SK-N-SH (cell line): Measurements from ENCODE around the gene SYTL4. TPM values are rescaled to one million over a fixed set of nuclear protein-coding genes. Genes with fewer than 3 reads are reported as not detected.
"Not testable (repeated sequence)": the region's sequence is repeated elsewhere in the genome, so short reads cannot be mapped to it uniquely, and the experiment has no call there.

Experiments
- CTCF ChIA-PET: fragments of 300-600, 350-600 bp; formaldehyde crosslinking; extraction: SDS; loops from one replicate; lab custom pipeline; 2021; lab: Yijun Ruan, JAX
- POLR2A ChIA-PET: fragments of 350-600 bp; sonication (Branson Sonifier 250); formaldehyde crosslinking; extraction: SDS; loops from one replicate; lab custom pipeline; 2020; ENCODE audit warnings: antibody characterized with exemption, inconsistent platforms; lab: Yijun Ruan, JAX
- DNase-seq: peaks from one replicate; pipeline ENCODE4 v3.0.0; 2012
- H2AFZ ChIP-seq: fragments of 200-600 bp; sonication (generic); 2 replicates; pipeline ENCODE4 v1.8.1; 2016; ENCODE audit warnings: antibody characterized with exemption, mild to moderate bottlenecking, low read depth
- H3F3A ChIP-seq: fragments of 200-600 bp; sonication (generic); replicated peaks from 2 replicates; pipeline ENCODE3; 2016; ENCODE audit warnings: antibody characterized with exemption, mild to moderate bottlenecking; ENCODE audit not compliant: insufficient read depth
- H3K27ac ChIP-seq, 2 experiments: fragments of 200-500 bp in 1 of 2; fragments of 200-600 bp in 1 of 2; sonication (Bioruptor generic) in 1 of 2; sonication (generic), shearing (Covaris generic) in 1 of 2; 2 replicates each; pipeline versions ENCODE4 v1.5.1 to v1.6.1; 2014 to 2016; ENCODE audit warnings: low read depth in 2 of 2, inconsistent platforms in 1 of 2, low read length in 1 of 2, mild to moderate bottlenecking in 1 of 2, mixed read lengths in 1 of 2
- H3K27me3 ChIP-seq: fragments of 200-600 bp; sonication (generic), shearing (Covaris generic); 2 replicates; pipeline ENCODE4 v1.6.1; 2016; ENCODE audit warnings: mixed run types; ENCODE audit not compliant: insufficient read depth
- H3K36me3 ChIP-seq, 2 experiments: fragments of 200-500 bp in 1 of 2; fragments of 200-600 bp in 1 of 2; sonication (Bioruptor generic) in 1 of 2; sonication (generic) in 1 of 2; replicated peaks in 1 of 2; 2 replicates each; pipeline versions ENCODE3 to v1.5.1; 2014 to 2016; ENCODE audit warnings: low read length in 1 of 2, mild to moderate bottlenecking in 1 of 2; ENCODE audit not compliant: insufficient read depth in 2 of 2, control insufficient read depth in 1 of 2
- H3K4me1 ChIP-seq, 2 experiments: fragments of 200-500 bp in 1 of 2; fragments of 200-600 bp in 1 of 2; sonication (Bioruptor generic) in 1 of 2; sonication (generic), shearing (Covaris generic) in 1 of 2; 2 replicates each; pipeline versions ENCODE4 v1.5.1 to v1.6.1; 2014 to 2016; ENCODE audit warnings: low read depth in 1 of 2, low read length in 1 of 2, mixed run types in 1 of 2; ENCODE audit not compliant: insufficient read depth in 2 of 2, control insufficient read depth in 1 of 2
- H3K4me2 ChIP-seq: fragments of 200-600 bp; sonication (generic), shearing (Covaris generic); 2 replicates; pipeline ENCODE4 v1.6.1; 2017; ENCODE audit warnings: mixed run types
- H3K4me3 ChIP-seq, 2 experiments: fragments of 200-500 bp in 1 of 2; fragments of 200-600 bp in 1 of 2; sonication (Bioruptor generic) in 1 of 2; sonication (generic), shearing (Covaris generic) in 1 of 2; 2 replicates each; pipeline versions ENCODE4 v1.5.1 to v1.8.1; 2014 to 2016; ENCODE audit warnings: low read depth in 2 of 2, inconsistent platforms in 1 of 2, low read length in 1 of 2, mild to moderate bottlenecking in 1 of 2, mixed read lengths in 1 of 2, moderate library complexity in 1 of 2
- H3K79me2 ChIP-seq: fragments of 200-600 bp; sonication (generic); 2 replicates; pipeline ENCODE4 v1.8.1; 2017; ENCODE audit warnings: mild to moderate bottlenecking; ENCODE audit not compliant: insufficient read depth
- H3K9ac ChIP-seq: fragments of 200-600 bp; sonication (generic); 2 replicates; pipeline ENCODE4 v1.6.1; 2017; ENCODE audit warnings: mixed run types
- H3K9me2 ChIP-seq: fragments of 200-600 bp; sonication (generic); 2 replicates; pipeline ENCODE4 v1.6.1; 2017; ENCODE audit warnings: mixed run types
- H3K9me3 ChIP-seq: fragments of 200-600 bp; sonication (generic); 2 replicates; pipeline ENCODE4 v1.6.1; 2017; ENCODE audit warnings: mixed run types, mild to moderate bottlenecking, moderate library complexity
- H4K20me1 ChIP-seq: fragments of 200-600 bp; sonication (generic); 2 replicates; pipeline ENCODE4 v1.6.1; 2017; ENCODE audit warnings: mild to moderate bottlenecking, mixed run types; ENCODE audit not compliant: insufficient read depth
- GATA2 ChIP-seq: sonication (generic); formaldehyde crosslinking; IDR thresholded peaks from 2 replicates; pipeline ENCODE4 v1.5.0; 2020; ENCODE audit warnings: mild to moderate bottlenecking, missing genetic modification reagents
- JUND ChIP-seq: IDR thresholded peaks from 2 replicates; pipeline ENCODE4 v1.4.0; 2012
- REST ChIP-seq: IDR thresholded peaks from 2 replicates; pipeline ENCODE4 v1.6.1; 2012; ENCODE audit warnings: mild to moderate bottlenecking, low read depth, low read length, moderate library complexity
- SIN3A ChIP-seq: IDR thresholded peaks from 2 replicates; pipeline ENCODE4 v1.6.1; 2012; ENCODE audit warnings: low read depth, mild to moderate bottlenecking, low read length, moderate library complexity, borderline replicate concordance
- TAF1 ChIP-seq: IDR thresholded peaks from 2 replicates; pipeline ENCODE4 v1.6.1; 2012; ENCODE audit warnings: low read depth, mild to moderate bottlenecking, low read length, moderate library complexity, borderline replicate concordance
- TCF12 ChIP-seq: IDR thresholded peaks from 2 replicates; pipeline ENCODE4 v1.4.0; 2012
- TEAD4 ChIP-seq: IDR thresholded peaks from 2 replicates; pipeline ENCODE4 v1.4.0; 2012; ENCODE audit warnings: mild to moderate bottlenecking, borderline replicate concordance; ENCODE audit not compliant: insufficient read depth
- USF2 ChIP-seq: fragments of 150-350 bp; IDR thresholded peaks from 2 replicates; pipeline ENCODE4 v1.6.1; 2017; ENCODE audit warnings: antibody characterized with exemption, low read length, low read depth, borderline replicate concordance
- WGBS: methylation state at CpG from one replicate; pipeline ENCODE4 v1.1.6; 2017; ENCODE audit warnings: low lambda C conversion rate; 5-methylcytosine and 5-hydroxymethylcytosine counted together
- polyA plus RNA-seq, 3 experiments: library from polyadenylated mRNA; depleted of rRNA; stranded (reverse); fragments of >200 nt; gene quantifications; 2 replicates each; pipeline ENCODE4 v1.2.3, GENCODE V29; 2012
- TF ChIP-seq, protein P1 (sequence below): IDR thresholded peaks from 2 replicates; pipeline ENCODE4 v1.4.0; 2012; ENCODE audit warnings: low read depth
- TF ChIP-seq, protein P2 (sequence below): IDR thresholded peaks from 2 replicates; pipeline ENCODE4 v1.4.0; 2012; ENCODE audit warnings: low read depth, borderline replicate concordance

SYTL4 gene
- polyA plus RNA-seq (2012; rRNA removed): 2.3 and 3.1 TPM in 2 replicates
- polyA plus RNA-seq (2012; cell fraction: cytosol; rRNA removed): 2.5 TPM in 2 replicates
- polyA plus RNA-seq (2012; cell fraction: nucleus; rRNA removed): 3.1 and 5.7 TPM in 2 replicates

GRCh38 chrX:100731441-100732281 is at the start of gene SYTL4:
Gene SYTL4, minus strand, starts transcription at chrX:100732121. Its CDS starts 30,084 bp downstream, at chrX:100702037.
- H3K36me3 ChIP-seq: no peaks in the 10 kb centered on the region
- peak within 1 kb of the TSS; percentile 65; the same call in 1 of the 2 replicates for H2AFZ ChIP-seq
- ChIA-PET POLR2A (no interaction called here), CTCF (interaction anchor here (1.0 to 4.1 kb wide), 5 partner anchors 20 to 60 kb away, joined by 3 to 29 read pairs (median 5); no protein-coding TSS in a partner anchor)
- TF ChIP-seq REST (no peak), GATA2 (CRISPR knock-in tag) (no peak), SIN3A (no peak), USF2 (no peak), TCF12 (no peak), TEAD4 (no peak), JUND (no peak), TAF1 (no peak)
- TF ChIP-seq, protein P1, sequence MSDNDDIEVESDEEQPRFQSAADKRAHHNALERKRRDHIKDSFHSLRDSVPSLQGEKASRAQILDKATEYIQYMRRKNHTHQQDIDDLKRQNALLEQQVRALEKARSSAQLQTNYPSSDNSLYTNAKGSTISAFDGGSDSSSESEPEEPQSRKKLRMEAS: no peak
- TF ChIP-seq, protein P2, sequence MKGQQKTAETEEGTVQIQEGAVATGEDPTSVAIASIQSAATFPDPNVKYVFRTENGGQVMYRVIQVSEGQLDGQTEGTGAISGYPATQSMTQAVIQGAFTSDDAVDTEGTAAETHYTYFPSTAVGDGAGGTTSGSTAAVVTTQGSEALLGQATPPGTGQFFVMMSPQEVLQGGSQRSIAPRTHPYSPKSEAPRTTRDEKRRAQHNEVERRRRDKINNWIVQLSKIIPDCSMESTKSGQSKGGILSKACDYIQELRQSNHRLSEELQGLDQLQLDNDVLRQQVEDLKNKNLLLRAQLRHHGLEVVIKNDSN: no peak
- H3K27me3 ChIP-seq: peaks cover 4% of the 10 kb centered on the region; the same call in 1 of the 2 replicates
- H3K9ac ChIP-seq: peak within 1 kb of the TSS; percentile 55
- no peaks in the 10 kb centered on the region for H3K9me2 ChIP-seq
- no peaks in the 10 kb centered on the region for H3K79me2 ChIP-seq
- H3K4me3 ChIP-seq: peak within 1 kb of the TSS; percentile 62 to 67
- H3K4me1 ChIP-seq: peaks cover 0 to 3% of the 10 kb centered on the region in 2 experiments; a peak in 1 of 4 replicates
- WGBS: 4% methylated on average over 36 of the region's 60 CpGs
- peak; percentile 60 for DNase-seq
- H3F3A ChIP-seq: no peaks in the 10 kb centered on the region
- no peaks in the 10 kb centered on the region for H3K9me3 ChIP-seq
- H4K20me1 ChIP-seq: no peaks in the 10 kb centered on the region
- H3K4me2 ChIP-seq: peak within 1 kb of the TSS; percentile 71
- no peak within 1 kb of the TSS for H3K27ac ChIP-seq

- DNase-seq, H3K9me3 ChIP-seq, H3K9me2 ChIP-seq, POLR2A ChIA-PET, H3K27ac ChIP-seq, H3K27me3 ChIP-seq, H3K4me3 ChIP-seq, H4K20me1 ChIP-seq, H2AFZ ChIP-seq, H3K4me1 ChIP-seq, H3K4me2 ChIP-seq, H3K36me3 ChIP-seq, H3F3A ChIP-seq, H3K79me2 ChIP-seq, H3K9ac ChIP-seq: not testable (repeated sequence)
- 24% methylated on average over 6 of the region's 6 CpGs for WGBS
- CTCF ChIA-PET: interaction anchor here (0.6 to 6.3 kb wide), 32 partner anchors 8 to 514 kb away, joined by 3 to 211 read pairs (median 10); partner anchors contain the start of genes SRPX2 and SYTL4
These were observed 37.5 kb upstream of the SYTL4 start for GRCh38 chrX:100769439-100769838.
